Esophagus muscularis mucosa (tissue), 4 donors: ENCODE measurements around the gene NLRX1. TPM values are rescaled to one million over a fixed set of nuclear protein-coding genes. Genes with fewer than 3 reads are reported as not detected.

Experiments
- DNase-seq: peaks from one replicate; pipeline ENCODE4 v3.0.0-alpha.2; 2017; ENCODE audit errors: extremely low spot score
- H3K27ac ChIP-seq, 4 donors: fragments of 200-600 bp; sonication (generic); replicated peaks in 1 of 4; 1 replicate in 3 of 4; 2 replicates in 1 of 4; pipeline ENCODE4 v1.5.1; 2016 to 2019; ENCODE audit warnings: mild to moderate bottlenecking in 1 of 4
- H3K27me3 ChIP-seq, 4 donors: fragments of 200-600 bp; sonication (generic); one replicate each; pipeline versions ENCODE4 v1.5.1 to v1.6.0; 2016 to 2019
- H3K36me3 ChIP-seq, 4 donors: fragments of 200-600 bp; sonication (generic); one replicate each; pipeline ENCODE4 v1.5.1; 2016 to 2019
- H3K4me1 ChIP-seq, 4 donors: fragments of 200-600 bp; sonication (generic); one replicate each; pipeline ENCODE4 v1.5.1; 2016 to 2019
- H3K4me3 ChIP-seq, 4 donors: fragments of 200-600 bp; sonication (generic); 1 replicate in 2 of 4; 2 replicates in 2 of 4; pipeline ENCODE4 v1.5.1; 2016 to 2019; ENCODE audit warnings: mild to moderate bottlenecking in 4 of 4, moderate library complexity in 1 of 4
- H3K9me3 ChIP-seq, 4 donors: fragments of 200-600 bp; sonication (generic); 1 replicate in 3 of 4; 2 replicates in 1 of 4; pipeline ENCODE4 v1.5.1; 2016 to 2019
- EP300 ChIP-seq: sonication (generic); formaldehyde crosslinking; IDR thresholded peaks from one replicate; pipeline ENCODE4 v1.6.1; 2017; ENCODE audit warnings: antibody characterized with exemption
- POLR2A ChIP-seq: fragments of 450-650 bp; IDR thresholded peaks from one replicate; pipeline ENCODE4 v1.6.1; 2017; ENCODE audit warnings: antibody characterized with exemption, moderate library complexity, mild to moderate bottlenecking, low read depth
- POLR2AphosphoS5 ChIP-seq, 2 donors: sonication (generic); formaldehyde crosslinking; IDR thresholded peaks; one replicate each; pipeline ENCODE4 v1.6.1; 2017; ENCODE audit warnings: antibody characterized with exemption in 2 of 2
- WGBS: methylation state at CpG from one replicate; pipeline ENCODE4 v1.1.5; 2018; 5-methylcytosine and 5-hydroxymethylcytosine counted together
- intact Hi-C: fragments of 100-400 bp; cut with DNase I; formaldehyde crosslinking; loops from one replicate; pipeline ENCODE4 v1.15.1; 2023
- total RNA-seq, 4 donors: library from RNA; depleted of rRNA; stranded (reverse); fragments of >200 nt; gene quantifications; one replicate each; pipeline versions ENCODE4 v1.1.0 to v1.2.1, GENCODE V29; 2016
- TF ChIP-seq, protein P1 (sequence below), 3 experiments: fragments of 200-600 bp in 2 of 3; fragments of 450-650 bp in 1 of 3; sonication (generic) in 2 of 3; IDR thresholded peaks; one replicate each; pipeline ENCODE4 v1.5.1; 2017 to 2019; ENCODE audit warnings: antibody characterized with exemption in 3 of 3, mild to moderate bottlenecking in 2 of 3, moderate library complexity in 1 of 3

Gene NLRX1
- total RNA-seq, 4 donors from 2014 or later, result 21.5 to 47.3 (median 27.2) TPM

DNA sequence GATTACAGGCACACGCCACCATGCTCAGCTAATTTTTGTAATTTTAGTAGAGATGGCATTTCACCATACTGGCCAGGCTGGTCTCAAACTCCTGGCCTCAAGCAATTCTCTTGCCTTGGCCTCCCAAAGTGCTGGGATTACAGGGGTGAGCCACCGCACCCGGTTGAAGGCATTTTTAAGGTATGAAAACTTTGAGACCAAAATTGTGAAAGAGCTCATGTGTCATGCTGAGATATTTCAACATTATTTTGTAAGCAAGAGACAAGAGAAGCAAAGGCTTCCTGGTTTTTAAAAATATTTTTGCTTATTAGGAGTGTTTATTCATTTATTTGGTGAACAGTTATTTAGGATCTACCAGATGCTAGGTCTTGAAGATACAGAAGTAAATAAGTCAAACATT, 23.6 kb downstream of the NLRX1 start:
- no peak for DNase-seq
- no peak overlapping the region for H3K27ac ChIP-seq
- WGBS, result 90% methylated on average over 3 of the region's 3 CpGs
- no peaks in the 10 kb centered on the region for H3K9me3 ChIP-seq
- H3K4me1 ChIP-seq, result no peaks in the 10 kb centered on the region
- H3K36me3 ChIP-seq, result no peaks in the 10 kb centered on the region
- no peak overlapping the region for H3K4me3 ChIP-seq
- intact Hi-C loops, result no loop called here
- no peak for TF ChIP-seq EP300
- no peak for TF ChIP-seq POLR2A
- TF ChIP-seq, protein P1, sequence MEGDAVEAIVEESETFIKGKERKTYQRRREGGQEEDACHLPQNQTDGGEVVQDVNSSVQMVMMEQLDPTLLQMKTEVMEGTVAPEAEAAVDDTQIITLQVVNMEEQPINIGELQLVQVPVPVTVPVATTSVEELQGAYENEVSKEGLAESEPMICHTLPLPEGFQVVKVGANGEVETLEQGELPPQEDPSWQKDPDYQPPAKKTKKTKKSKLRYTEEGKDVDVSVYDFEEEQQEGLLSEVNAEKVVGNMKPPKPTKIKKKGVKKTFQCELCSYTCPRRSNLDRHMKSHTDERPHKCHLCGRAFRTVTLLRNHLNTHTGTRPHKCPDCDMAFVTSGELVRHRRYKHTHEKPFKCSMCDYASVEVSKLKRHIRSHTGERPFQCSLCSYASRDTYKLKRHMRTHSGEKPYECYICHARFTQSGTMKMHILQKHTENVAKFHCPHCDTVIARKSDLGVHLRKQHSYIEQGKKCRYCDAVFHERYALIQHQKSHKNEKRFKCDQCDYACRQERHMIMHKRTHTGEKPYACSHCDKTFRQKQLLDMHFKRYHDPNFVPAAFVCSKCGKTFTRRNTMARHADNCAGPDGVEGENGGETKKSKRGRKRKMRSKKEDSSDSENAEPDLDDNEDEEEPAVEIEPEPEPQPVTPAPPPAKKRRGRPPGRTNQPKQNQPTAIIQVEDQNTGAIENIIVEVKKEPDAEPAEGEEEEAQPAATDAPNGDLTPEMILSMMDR (IDR thresholded peaks at IDR 0.05), result no peak
- no peak for TF ChIP-seq POLR2AphosphoS5 (IDR thresholded peaks at IDR 0.05)
- peaks cover 0 to 12% (median 0%) of the 10 kb centered on the region in 4 donors for H3K27me3 ChIP-seq

DNA sequence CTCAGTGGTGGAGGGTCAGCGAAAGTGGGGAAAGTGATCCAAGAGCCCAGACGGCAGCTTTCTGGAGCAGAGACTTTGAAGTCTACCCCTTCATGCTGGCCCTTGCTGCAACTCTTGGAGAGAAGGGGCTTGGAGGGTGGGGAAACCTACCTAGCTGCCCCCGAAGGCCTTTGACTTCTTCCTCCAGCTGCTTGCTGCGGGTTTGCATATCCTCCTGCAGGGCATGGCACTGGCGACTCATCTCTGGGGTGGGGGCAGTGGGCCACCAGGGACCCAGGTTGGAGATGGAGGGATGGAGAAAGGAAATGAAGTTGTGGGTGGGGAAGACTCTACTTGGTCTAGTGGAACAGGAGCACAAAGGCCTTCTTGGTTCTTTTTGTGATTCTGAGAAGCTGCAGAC, 24.5 kb downstream of the NLRX1 start:
- no peak for DNase-seq
- Histone ChIP-seq H3K36me3 (no peaks in the 10 kb centered on the region), H3K27ac (no peak overlapping the region), H3K27me3 (peaks cover 0 to 3% (median 0%) of the 10 kb centered on the region in 4 donors), H3K4me3 (no peak overlapping the region), H3K9me3 (no peaks in the 10 kb centered on the region), H3K4me1 (no peaks in the 10 kb centered on the region)
- intact Hi-C loops, result no loop called here
- no peak for TF ChIP-seq POLR2A
- TF ChIP-seq, protein P1 (IDR thresholded peaks at IDR 0.05), result no peak
- no peak for TF ChIP-seq POLR2AphosphoS5 (IDR thresholded peaks at IDR 0.05)
- TF ChIP-seq EP300, result no peak
- WGBS, result 89% methylated on average over 5 of the region's 5 CpGs

DNA sequence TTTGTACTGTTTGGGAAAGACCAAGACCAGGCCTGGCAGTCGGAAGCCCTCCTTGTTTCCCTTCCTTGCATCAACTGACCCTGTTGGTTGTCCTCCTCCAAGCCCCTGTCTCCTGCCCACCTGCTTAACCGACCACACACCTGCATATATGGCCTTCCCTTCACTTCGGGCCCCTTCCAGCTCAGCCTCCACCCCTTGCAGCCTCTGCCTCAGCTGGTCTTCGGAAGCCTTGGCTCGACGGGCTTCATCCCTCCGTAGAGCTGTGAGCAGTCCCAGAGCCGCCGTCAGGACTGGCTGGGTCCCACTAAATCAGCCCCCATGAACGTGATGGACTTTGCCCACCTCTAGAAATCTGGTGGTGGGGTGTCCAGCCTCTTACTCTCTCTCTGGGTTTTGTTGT, 25.1 kb downstream of the NLRX1 start:
- H3K9me3 ChIP-seq, result no peaks in the 10 kb centered on the region
- no peak for TF ChIP-seq EP300
- TF ChIP-seq, protein P1 (IDR thresholded peaks at IDR 0.05), result no peak
- TF ChIP-seq POLR2AphosphoS5 (IDR thresholded peaks at IDR 0.05), result no peak
- TF ChIP-seq POLR2A, result no peak
- H3K27ac ChIP-seq, result no peak overlapping the region
- DNase-seq, result no peak
- WGBS, result 86% methylated on average over 10 of the region's 10 CpGs
- no peaks in the 10 kb centered on the region for H3K36me3 ChIP-seq
- H3K4me1 ChIP-seq, result no peaks in the 10 kb centered on the region
- intact Hi-C loops, result no loop called here
- H3K4me3 ChIP-seq, result no peak overlapping the region
- no peaks in the 10 kb centered on the region for H3K27me3 ChIP-seq

DNA sequence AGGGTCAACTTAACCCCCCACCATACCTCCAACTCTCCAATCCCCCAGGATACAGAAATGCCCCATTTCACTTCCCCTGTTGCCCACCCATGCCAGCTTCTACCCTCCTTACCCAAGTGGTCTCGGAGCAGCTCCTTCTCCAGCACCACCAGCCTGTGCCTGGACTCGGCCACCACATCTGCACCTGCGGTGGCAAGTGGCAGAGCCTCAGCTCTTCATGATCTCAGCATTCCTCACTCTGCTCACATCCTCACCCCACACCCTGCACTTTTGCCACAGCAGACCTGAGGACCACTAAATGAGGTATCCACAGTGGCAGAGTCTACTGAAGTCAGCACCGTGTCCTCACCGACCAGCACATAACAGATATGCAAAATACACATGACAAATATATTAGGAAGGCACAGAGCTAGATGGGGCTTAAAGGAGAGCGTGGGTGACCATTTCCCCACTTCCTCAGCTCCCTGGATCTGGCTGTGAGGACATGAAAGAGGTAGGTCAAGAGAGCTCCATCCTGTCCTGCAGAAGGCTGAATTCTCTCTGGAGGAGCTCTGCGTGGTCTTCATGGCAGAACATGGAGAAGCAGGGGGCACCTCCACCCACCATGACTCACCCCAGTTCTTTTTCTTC, 26.4 kb downstream of the NLRX1 start:
- WGBS, result 81% methylated on average over 6 of the region's 7 CpGs
- Histone ChIP-seq H3K36me3 (no peaks in the 10 kb centered on the region), H3K9me3 (no peaks in the 10 kb centered on the region), H3K27ac (no peak overlapping the region), H3K4me1 (no peaks in the 10 kb centered on the region), H3K4me3 (no peak overlapping the region), H3K27me3 (no peaks in the 10 kb centered on the region)
- no peak for TF ChIP-seq EP300
- TF ChIP-seq, protein P1 (IDR thresholded peaks at IDR 0.05), result no peak
- TF ChIP-seq POLR2A, result no peak
- no peak for TF ChIP-seq POLR2AphosphoS5 (IDR thresholded peaks at IDR 0.05)
- intact Hi-C loops, result loop anchor here (5.0 kb wide), 1 partner anchor 48 kb away; the partner anchor contains the start of gene ABCG4
- no peak for DNase-seq

DNA sequence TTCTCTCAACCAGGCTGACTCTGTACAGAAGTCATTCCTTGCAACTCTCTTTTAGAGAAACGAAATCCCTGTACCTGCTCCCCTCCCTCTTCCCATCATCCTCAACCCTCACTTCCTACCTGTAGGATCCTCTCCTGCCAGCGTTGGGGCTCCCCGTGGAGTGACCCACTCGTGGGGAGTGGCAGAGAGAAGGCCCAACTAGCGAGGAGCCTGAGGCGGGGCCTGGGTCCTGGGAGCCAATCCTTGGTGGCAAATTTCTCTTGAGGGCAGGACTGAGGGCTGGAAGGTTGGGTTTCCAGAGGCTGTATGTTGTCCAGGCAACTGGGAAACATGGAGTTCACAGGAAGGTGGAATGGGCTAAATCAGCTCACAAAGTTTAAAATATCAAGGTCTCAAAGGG, 27.2 kb downstream of the NLRX1 start:
- Histone ChIP-seq H3K36me3 (no peaks in the 10 kb centered on the region), H3K9me3 (no peaks in the 10 kb centered on the region), H3K27ac (no peak overlapping the region), H3K4me3 (no peak overlapping the region), H3K27me3 (no peaks in the 10 kb centered on the region), H3K4me1 (no peaks in the 10 kb centered on the region)
- TF ChIP-seq POLR2AphosphoS5 (IDR thresholded peaks at IDR 0.05) (no peak), POLR2A (no peak), EP300 (no peak)
- TF ChIP-seq, protein P1 (IDR thresholded peaks at IDR 0.05), result no peak
- 38% methylated on average over 4 of the region's 6 CpGs for WGBS
- intact Hi-C loops, result loop anchor here (2.0 to 5.0 kb wide), 2 partner anchors 27 to 48 kb away; partner anchors contain the start of genes ABCG4 and NLRX1
- DNase-seq, result no peak
